ENCODE results near the gene MAP2K5.

MAP2K5 gene

GRCh38 chr15:67819636-67820035, 277.1 kb downstream of the MAP2K5 start:
- TF ChIP-seq CTCF (IDR thresholded peaks at IDR 0.05; ENCODE audit: low read depth, low read length, missing control alignments) = no peak
- DNase-seq (ENCODE audit: low read depth) = no peak
- H3K4me3 ChIP-seq (ENCODE audit: low read depth, low read length) = no peak overlapping the region
- in situ Hi-C loops (cut with HindIII; ENCODE audit: low sequenced_read_pairs) = no loop called here

GRCh38 chr15:67820122-67820991, 277.9 kb downstream of the MAP2K5 start:
- DNase-seq (ENCODE audit: low read depth) = no peak
- H3K4me3 ChIP-seq (ENCODE audit: low read depth, low read length) = no peak overlapping the region
- in situ Hi-C loops (cut with HindIII; ENCODE audit: low sequenced_read_pairs) = no loop called here
- TF ChIP-seq CTCF (IDR thresholded peaks at IDR 0.05; ENCODE audit: low read depth, low read length, missing control alignments) = no peak

GRCh38 chr15:67820992-67821783, 278.7 kb downstream of the MAP2K5 start:
- no peak for DNase-seq (ENCODE audit: low read depth)
- in situ Hi-C loops (cut with HindIII; ENCODE audit: low sequenced_read_pairs) = no loop called here
- no peak for TF ChIP-seq CTCF (IDR thresholded peaks at IDR 0.05; ENCODE audit: low read depth, low read length, missing control alignments)
- H3K4me3 ChIP-seq (ENCODE audit: low read depth, low read length) = no peak overlapping the region

- in situ Hi-C loops (cut with HindIII; ENCODE audit: low sequenced_read_pairs) = no loop called here
- H3K4me3 ChIP-seq (ENCODE audit: low read depth, low read length) = no peak overlapping the region
- TF ChIP-seq CTCF (IDR thresholded peaks at IDR 0.05; ENCODE audit: low read depth, low read length, missing control alignments) = no peak
- DNase-seq (ENCODE audit: low read depth) = no peak
These were observed 279.4 kb downstream of the MAP2K5 start for GRCh38 chr15:67821784-67822440.

- TF ChIP-seq CTCF (IDR thresholded peaks at IDR 0.05; ENCODE audit: low read depth, low read length, missing control alignments) = no peak
- in situ Hi-C loops (cut with HindIII; ENCODE audit: low sequenced_read_pairs) = no loop called here
- no peak overlapping the region for H3K4me3 ChIP-seq (ENCODE audit: low read depth, low read length)
- no peak for DNase-seq (ENCODE audit: low read depth)
These were observed 280.2 kb downstream of the MAP2K5 start for GRCh38 chr15:67822537-67823313.

All from astrocyte of the cerebellum (primary cell).